ENCODE results near the gene INPP5B. TPM values are rescaled to one million over a fixed set of nuclear protein-coding genes. Genes with fewer than 3 reads are reported as not detected.

Gene INPP5B
- total RNA-seq, 6 donors from 2014 or later, result 25.8 to 201 (median 44.1) TPM

- Histone ChIP-seq H3K27me3 (no peaks in the 10 kb centered on the region), H3K36me3 (peaks cover 6 to 54% (median 15%) of the 10 kb centered on the region in 4 donors), H3K27ac (peak overlapping the region; percentile 87 to 93 (median 92)), H3K4me1 (peaks cover 27 to 47% (median 35%) of the 10 kb centered on the region in 4 donors), H3K9me3 (no peaks in the 10 kb centered on the region), H3K4me3 (peak overlapping the region; percentile 78 to 99 (median 94))
- WGBS, 2 donors, result 1 to 3% methylated on average over 20 to 21 of the region's 21 CpGs
- TF ChIP-seq POLR2AphosphoS5 (IDR thresholded peaks at IDR 0.05) (no peak), CTCF (IDR thresholded peaks at IDR 0.05) (no peak), EP300 (IDR thresholded peaks at IDR 0.05) (no peak), POLR2A (IDR thresholded peaks at IDR 0.05) (no peak)
- ATAC-seq (ENCODE audit: low FRiP score in 2 of 2), result peak; percentile 21 to 30
- peak in 1 of 2 donors; percentile 80 for DNase-seq
Observed at GRCh38 chr1:37858931-37859506, 87.8 kb downstream of the INPP5B start.

- TF ChIP-seq CTCF (IDR thresholded peaks at IDR 0.05) (no peak), POLR2AphosphoS5 (IDR thresholded peaks at IDR 0.05) (no peak), EP300 (IDR thresholded peaks at IDR 0.05) (no peak), POLR2A (IDR thresholded peaks at IDR 0.05) (no peak)
- Histone ChIP-seq H3K9me3 (no peaks in the 10 kb centered on the region), H3K36me3 (peaks cover 0 to 34% (median 12%) of the 10 kb centered on the region in 4 donors), H3K27ac (no peak overlapping the region), H3K4me1 (peaks cover 40 to 75% (median 62%) of the 10 kb centered on the region in 4 donors), H3K27me3 (no peaks in the 10 kb centered on the region), H3K4me3 (no peak overlapping the region)
- ATAC-seq (ENCODE audit: low FRiP score in 2 of 2), result no peak
- 94 to 97% methylated on average over 6 of the region's 6 CpGs for WGBS, 2 donors
- no peak for DNase-seq
Observed at GRCh38 chr1:37854406-37854805, 92.4 kb downstream of the INPP5B start.

- H3K27ac ChIP-seq, result no peak overlapping the region
- H3K27me3 ChIP-seq, result no peaks in the 10 kb centered on the region
- no peak for TF ChIP-seq POLR2A (IDR thresholded peaks at IDR 0.05)
- no peak for TF ChIP-seq EP300 (IDR thresholded peaks at IDR 0.05)
- TF ChIP-seq CTCF (IDR thresholded peaks at IDR 0.05), result no peak
- TF ChIP-seq POLR2AphosphoS5 (IDR thresholded peaks at IDR 0.05), result no peak
- no peak for DNase-seq
- ATAC-seq (ENCODE audit: low FRiP score in 2 of 2), result no peak
- H3K9me3 ChIP-seq, result no peaks in the 10 kb centered on the region
- H3K4me3 ChIP-seq, result no peak overlapping the region
- peaks cover 0 to 40% (median 13%) of the 10 kb centered on the region in 4 donors for H3K36me3 ChIP-seq
- peaks cover 31 to 76% (median 58%) of the 10 kb centered on the region in 4 donors for H3K4me1 ChIP-seq
Observed at GRCh38 chr1:37853157-37853556, 93.7 kb downstream of the INPP5B start.

GRCh38 chr1:37851782-37852210 lies 95.1 kb downstream of the INPP5B start:
- Histone ChIP-seq H3K36me3 (peaks cover 0 to 32% (median 8%) of the 10 kb centered on the region in 4 donors), H3K4me3 (no peak overlapping the region), H3K27me3 (no peaks in the 10 kb centered on the region), H3K27ac (peak overlapping the region in 3 of 4 donors; percentile 51 to 73 (median 61)), H3K9me3 (no peaks in the 10 kb centered on the region), H3K4me1 (peaks cover 32 to 76% (median 58%) of the 10 kb centered on the region in 4 donors)
- peak in 1 of 2 donors; percentile 24 for DNase-seq
- peak; percentile 19 to 38 for ATAC-seq (ENCODE audit: low FRiP score in 2 of 2)
- WGBS, 2 donors, result 42 to 43% methylated on average over 2 of the region's 2 CpGs
- TF ChIP-seq POLR2A (IDR thresholded peaks at IDR 0.05), result no peak
- no peak for TF ChIP-seq EP300 (IDR thresholded peaks at IDR 0.05)
- no peak for TF ChIP-seq POLR2AphosphoS5 (IDR thresholded peaks at IDR 0.05)
- no peak for TF ChIP-seq CTCF (IDR thresholded peaks at IDR 0.05)

- TF ChIP-seq POLR2A (IDR thresholded peaks at IDR 0.05) (no peak), EP300 (IDR thresholded peaks at IDR 0.05) (no peak), POLR2AphosphoS5 (IDR thresholded peaks at IDR 0.05) (no peak), CTCF (IDR thresholded peaks at IDR 0.05) (no peak)
- Histone ChIP-seq H3K9me3 (no peaks in the 10 kb centered on the region), H3K4me3 (no peak overlapping the region), H3K4me1 (peaks cover 34 to 81% (median 61%) of the 10 kb centered on the region in 4 donors), H3K36me3 (peaks cover 0 to 28% (median 5%) of the 10 kb centered on the region in 4 donors), H3K27me3 (no peaks in the 10 kb centered on the region), H3K27ac (peak overlapping the region; percentile 48 to 73 (median 56))
- DNase-seq (no peak), ATAC-seq (ENCODE audit: low FRiP score in 2 of 2) (no peak)
Observed at GRCh38 chr1:37851262-37851661, 95.6 kb downstream of the INPP5B start.

All from upper lobe of left lung (tissue), 6 donors.